ENCODE measurements around the gene NAV2.
"Not testable (repeated sequence)": the region's sequence is repeated elsewhere in the genome, so short reads cannot be mapped to it uniquely, and the experiment has no call there.

NAV2 gene

GRCh38 chr11:19886498-19886897 is 173.9 kb downstream of the NAV2 start:
- Histone ChIP-seq H3K9me3 (ENCODE audit: insufficient read depth, low read depth, low read length) (no peaks in the 10 kb centered on the region), H3K36me3 (ENCODE audit: insufficient read depth, low read length) (peaks cover 35% of the 10 kb centered on the region), H3K4me3 (ENCODE audit: low read length) (no peak overlapping the region), H3K27ac (ENCODE audit: low read depth, low read length) (no peak overlapping the region), H3K4me1 (ENCODE audit: insufficient read depth, low read length) (peaks cover 7% of the 10 kb centered on the region; the same call in 1 of the 2 replicates), H3K9ac (ENCODE audit: low read depth, low read length) (no peak overlapping the region), H3K27me3 (ENCODE audit: insufficient read depth, low read length) (no peaks in the 10 kb centered on the region)
- 90% methylated on average over 3 of the region's 3 CpGs for WGBS

DNA sequence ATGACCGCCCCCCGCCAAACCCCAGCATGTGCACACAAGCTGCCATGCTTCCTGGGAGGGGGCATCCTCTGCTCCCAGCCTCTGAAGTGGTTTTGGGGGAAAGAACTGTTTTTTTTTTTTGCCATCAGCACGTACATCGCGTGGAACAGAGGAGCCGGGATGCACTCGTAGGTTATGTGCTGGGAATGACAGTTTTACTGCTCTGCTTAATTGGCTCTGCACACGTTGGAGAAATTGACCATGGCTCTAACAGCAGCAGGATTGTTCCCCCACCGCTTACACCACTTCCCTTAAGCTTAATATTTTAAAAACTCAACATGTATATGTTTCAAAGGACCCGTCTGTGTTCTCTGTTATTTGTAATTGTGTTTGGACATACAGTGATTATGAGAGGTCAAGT is 175.2 kb downstream of the NAV2 start:
- no peak overlapping the region for H3K9ac ChIP-seq (ENCODE audit: low read depth, low read length)
- H3K9me3 ChIP-seq (ENCODE audit: insufficient read depth, low read depth, low read length), result no peaks in the 10 kb centered on the region
- no peak overlapping the region for H3K4me3 ChIP-seq (ENCODE audit: low read length)
- 94% methylated on average over 10 of the region's 10 CpGs for WGBS
- H3K36me3 ChIP-seq (ENCODE audit: insufficient read depth, low read length), result peaks cover 33% of the 10 kb centered on the region
- no peaks in the 10 kb centered on the region for H3K27me3 ChIP-seq (ENCODE audit: insufficient read depth, low read length)
- peaks cover 14% of the 10 kb centered on the region; the same call in 1 of the 2 replicates for H3K4me1 ChIP-seq (ENCODE audit: insufficient read depth, low read length)
- H3K27ac ChIP-seq (ENCODE audit: low read depth, low read length), result no peak overlapping the region

GRCh38 chr11:19889531-19889930 is 176.9 kb downstream of the NAV2 start:
- Histone ChIP-seq H3K4me1 (ENCODE audit: insufficient read depth, low read length) (peaks cover 17% of the 10 kb centered on the region; the same call in 1 of the 2 replicates), H3K9ac (ENCODE audit: low read depth, low read length) (no peak overlapping the region), H3K4me3 (ENCODE audit: low read length) (no peak overlapping the region), H3K9me3 (ENCODE audit: insufficient read depth, low read depth, low read length) (no peaks in the 10 kb centered on the region), H3K27me3 (ENCODE audit: insufficient read depth, low read length) (no peaks in the 10 kb centered on the region), H3K36me3 (ENCODE audit: insufficient read depth, low read length) (peaks cover 34% of the 10 kb centered on the region), H3K27ac (ENCODE audit: low read depth, low read length) (no peak overlapping the region)
- 96% methylated on average over 5 of the region's 5 CpGs for WGBS

DNA sequence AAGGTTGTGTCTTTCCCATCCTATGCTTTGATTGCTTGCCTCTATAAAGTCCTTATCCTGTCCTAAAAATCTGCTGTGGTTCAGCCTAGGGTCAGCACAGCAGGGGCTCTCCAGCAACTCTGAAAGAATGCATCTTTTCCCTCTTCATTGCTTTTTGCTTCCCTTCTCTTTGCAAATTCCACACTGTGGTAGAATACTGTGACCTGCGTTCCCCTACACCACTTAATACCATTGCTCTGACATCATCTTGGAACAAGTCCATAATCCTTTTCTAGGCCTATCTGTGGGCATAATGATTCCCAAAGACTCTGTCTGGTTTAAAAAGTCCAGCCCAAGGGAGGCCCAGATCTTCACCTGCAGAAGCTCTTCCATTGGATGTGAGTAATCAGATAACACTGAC is 177.7 kb downstream of the NAV2 start:
- H3K27ac ChIP-seq (ENCODE audit: low read depth, low read length), result no peak overlapping the region
- H3K9ac ChIP-seq (ENCODE audit: low read depth, low read length), result no peak overlapping the region
- 64% methylated on average over 1 of the region's 1 CpG for WGBS
- peaks cover 26% of the 10 kb centered on the region for H3K36me3 ChIP-seq (ENCODE audit: insufficient read depth, low read length)
- no peaks in the 10 kb centered on the region for H3K9me3 ChIP-seq (ENCODE audit: insufficient read depth, low read depth, low read length)
- H3K27me3 ChIP-seq (ENCODE audit: insufficient read depth, low read length), result no peaks in the 10 kb centered on the region
- H3K4me3 ChIP-seq (ENCODE audit: low read length), result no peak overlapping the region
- peaks cover 17% of the 10 kb centered on the region; the same call in 1 of the 2 replicates for H3K4me1 ChIP-seq (ENCODE audit: insufficient read depth, low read length)

- H3K27me3 ChIP-seq (ENCODE audit: insufficient read depth, low read length), result no peaks in the 10 kb centered on the region
- peaks cover 26% of the 10 kb centered on the region for H3K36me3 ChIP-seq (ENCODE audit: insufficient read depth, low read length)
- H3K9ac ChIP-seq (ENCODE audit: low read depth, low read length), result no peak overlapping the region
- no peak overlapping the region for H3K27ac ChIP-seq (ENCODE audit: low read depth, low read length)
- H3K4me3 ChIP-seq (ENCODE audit: low read length), result no peak overlapping the region
- no peaks in the 10 kb centered on the region for H3K9me3 ChIP-seq (ENCODE audit: insufficient read depth, low read depth, low read length)
- peaks cover 17% of the 10 kb centered on the region; the same call in 1 of the 2 replicates for H3K4me1 ChIP-seq (ENCODE audit: insufficient read depth, low read length)
These were observed 178.4 kb downstream of the NAV2 start for GRCh38 chr11:19891022-19891421.

DNA sequence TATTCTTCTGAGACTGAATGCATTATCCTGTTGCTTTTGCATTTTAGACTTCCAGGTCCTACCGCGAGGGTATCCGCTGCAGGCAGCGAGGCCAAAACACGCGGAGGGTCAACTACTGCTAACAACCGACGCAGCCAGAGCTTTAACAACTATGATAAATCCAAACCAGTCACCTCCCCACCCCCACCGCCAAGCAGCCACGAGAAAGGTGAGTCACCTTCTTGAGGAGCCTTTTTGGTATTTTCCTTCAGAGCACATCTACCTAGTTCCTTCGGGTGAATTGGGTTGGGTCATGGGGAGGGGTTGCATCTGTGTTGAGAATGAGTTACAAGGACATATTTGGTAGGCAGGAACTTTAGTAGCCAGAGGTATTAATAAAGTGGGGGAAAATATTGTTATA is 179.8 kb downstream of the NAV2 start:
- no peak overlapping the region for H3K9ac ChIP-seq (ENCODE audit: low read depth, low read length)
- WGBS, result 86% methylated on average over 11 of the region's 11 CpGs
- peaks cover 32% of the 10 kb centered on the region for H3K36me3 ChIP-seq (ENCODE audit: insufficient read depth, low read length)

DNA sequence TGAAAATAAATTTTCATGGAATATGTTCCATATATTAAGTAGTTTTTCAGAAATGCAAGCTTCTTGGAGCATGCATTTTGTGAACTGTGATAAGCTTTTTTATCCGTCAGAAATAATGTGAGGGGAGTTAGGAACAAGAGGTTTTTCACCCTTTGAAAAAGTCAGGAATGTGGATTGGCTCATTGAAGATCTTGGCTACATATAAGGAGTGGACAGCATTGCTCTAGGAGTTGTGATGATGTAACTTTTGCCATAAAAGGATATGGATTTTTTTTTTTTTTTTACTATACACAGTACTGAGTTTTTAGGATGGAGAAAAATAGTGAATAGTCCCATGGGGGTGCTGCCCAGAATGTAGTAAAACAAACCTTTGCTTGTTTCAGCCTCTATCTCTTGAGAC is 180.2 kb downstream of the NAV2 start:
- H3K4me3 ChIP-seq (ENCODE audit: low read length), result no peak overlapping the region
- no peak overlapping the region for H3K9ac ChIP-seq (ENCODE audit: low read depth, low read length)
- H3K27me3 ChIP-seq (ENCODE audit: insufficient read depth, low read length), result no peaks in the 10 kb centered on the region
- H3K27ac ChIP-seq (ENCODE audit: low read depth, low read length), result no peak overlapping the region
- H3K9me3 ChIP-seq (ENCODE audit: insufficient read depth, low read depth, low read length), result no peaks in the 10 kb centered on the region
- WGBS, result 93% methylated on average over 1 of the region's 1 CpG
- peaks cover 15% of the 10 kb centered on the region; the same call in 1 of the 2 replicates for H3K4me1 ChIP-seq (ENCODE audit: insufficient read depth, low read length)
- peaks cover 33% of the 10 kb centered on the region for H3K36me3 ChIP-seq (ENCODE audit: insufficient read depth, low read length)

More for the DNA sequence above, 179.8 kb downstream of the NAV2 start:
- Histone ChIP-seq H3K27ac (ENCODE audit: low read depth, low read length) (no peak overlapping the region), H3K4me3 (ENCODE audit: low read length) (no peak overlapping the region), H3K9me3 (ENCODE audit: insufficient read depth, low read depth, low read length) (no peaks in the 10 kb centered on the region), H3K27me3 (ENCODE audit: insufficient read depth, low read length) (no peaks in the 10 kb centered on the region), H3K4me1 (ENCODE audit: insufficient read depth, low read length) (peaks cover 15% of the 10 kb centered on the region; the same call in 1 of the 2 replicates)

GRCh38 chr11:19894404-19894803 is 181.8 kb downstream of the NAV2 start:
- Histone ChIP-seq H3K9ac (ENCODE audit: low read depth, low read length) (no peak overlapping the region), H3K27ac (ENCODE audit: low read depth, low read length) (no peak overlapping the region), H3K36me3 (ENCODE audit: insufficient read depth, low read length) (peaks cover 41% of the 10 kb centered on the region), H3K4me3 (ENCODE audit: low read length) (no peak overlapping the region), H3K27me3 (ENCODE audit: insufficient read depth, low read length) (no peaks in the 10 kb centered on the region), H3K4me1 (ENCODE audit: insufficient read depth, low read length) (peaks cover 15% of the 10 kb centered on the region; the same call in 1 of the 2 replicates), H3K9me3 (ENCODE audit: insufficient read depth, low read depth, low read length) (no peaks in the 10 kb centered on the region)
- WGBS, result 93% methylated on average over 2 of the region's 2 CpGs

GRCh38 chr11:19895037-19895436 is 182.4 kb downstream of the NAV2 start:
- not testable (repeated sequence) for H3K9me3 ChIP-seq (ENCODE audit: insufficient read depth, low read depth, low read length); H3K27ac ChIP-seq (ENCODE audit: low read depth, low read length); H3K9ac ChIP-seq (ENCODE audit: low read depth, low read length); H3K27me3 ChIP-seq (ENCODE audit: insufficient read depth, low read length); H3K4me3 ChIP-seq (ENCODE audit: low read length)
- peaks cover 11% of the 10 kb centered on the region; the same call in 1 of the 2 replicates for H3K4me1 ChIP-seq (ENCODE audit: insufficient read depth, low read length)
- peaks cover 44% of the 10 kb centered on the region for H3K36me3 ChIP-seq (ENCODE audit: insufficient read depth, low read length)
- 100% methylated on average over 3 of the region's 3 CpGs for WGBS

GRCh38 chr11:19895776-19896175 is 183.1 kb downstream of the NAV2 start:
- Histone ChIP-seq H3K4me3 (ENCODE audit: low read length) (no peak overlapping the region), H3K36me3 (ENCODE audit: insufficient read depth, low read length) (peaks cover 44% of the 10 kb centered on the region), H3K9ac (ENCODE audit: low read depth, low read length) (no peak overlapping the region), H3K27ac (ENCODE audit: low read depth, low read length) (no peak overlapping the region), H3K4me1 (ENCODE audit: insufficient read depth, low read length) (peaks cover 9% of the 10 kb centered on the region; the same call in 1 of the 2 replicates), H3K9me3 (ENCODE audit: insufficient read depth, low read depth, low read length) (no peaks in the 10 kb centered on the region), H3K27me3 (ENCODE audit: insufficient read depth, low read length) (no peaks in the 10 kb centered on the region)
- 87% methylated on average over 5 of the region's 5 CpGs for WGBS

- H3K27me3 ChIP-seq (ENCODE audit: insufficient read depth, low read length), result no peaks in the 10 kb centered on the region
- H3K9ac ChIP-seq (ENCODE audit: low read depth, low read length), result no peak overlapping the region
- H3K27ac ChIP-seq (ENCODE audit: low read depth, low read length), result no peak overlapping the region
- H3K4me3 ChIP-seq (ENCODE audit: low read length), result no peak overlapping the region
- 100% methylated on average over 1 of the region's 1 CpG for WGBS
- peaks cover 4% of the 10 kb centered on the region; the same call in 1 of the 2 replicates for H3K4me1 ChIP-seq (ENCODE audit: insufficient read depth, low read length)
- H3K36me3 ChIP-seq (ENCODE audit: insufficient read depth, low read length), result peaks cover 6% of the 10 kb centered on the region; the same call in 1 of the 2 replicates
- H3K9me3 ChIP-seq (ENCODE audit: insufficient read depth, low read depth, low read length), result no peaks in the 10 kb centered on the region
These were observed 191.0 kb downstream of the NAV2 start for GRCh38 chr11:19903620-19904069.
